ENCODE measurements around the gene CATSPERE. TPM values are rescaled to one million over a fixed set of nuclear protein-coding genes. Genes with fewer than 3 reads are reported as not detected.

The CATSPERE gene
- total and polyA plus RNA-seq, 12 donors: 0.18 to 2.6 (median 1.2) TPM

GRCh38 chr1:244429818-244430217 is 31.3 kb upstream of the CATSPERE start:
- no peak overlapping the region for H3K27ac ChIP-seq
- H3K36me3 ChIP-seq (replicated peaks in 1 of 2): peaks cover 0 to 6% of the 10 kb centered on the region in 2 donors
- H3K27me3 ChIP-seq: no peaks in the 10 kb centered on the region
- no peak for TF ChIP-seq CTCF (IDR thresholded peaks at IDR 0.05)
- no peak for TF ChIP-seq POLR2A (IDR thresholded peaks at IDR 0.05)
- H3K9me3 ChIP-seq (replicated peaks in 1 of 3): no peaks in the 10 kb centered on the region
- no peaks in the 10 kb centered on the region for H3K4me1 ChIP-seq (replicated peaks in 1 of 2)
- intact Hi-C loops (cut with DNase I): no loop called here
- DNase-seq: no peak
- no peak overlapping the region for H3K4me3 ChIP-seq
- 76 to 98% (median 79%) methylated on average over 3 of the region's 3 CpGs for WGBS, 4 donors

GRCh38 chr1:244431166-244431565 is 29.9 kb upstream of the CATSPERE start:
- no peaks in the 10 kb centered on the region for H3K9me3 ChIP-seq (replicated peaks in 1 of 3)
- no peak overlapping the region for H3K4me3 ChIP-seq
- H3K27ac ChIP-seq: no peak overlapping the region
- H3K4me1 ChIP-seq (replicated peaks in 1 of 2): no peaks in the 10 kb centered on the region
- no peaks in the 10 kb centered on the region for H3K27me3 ChIP-seq
- TF ChIP-seq CTCF (IDR thresholded peaks at IDR 0.05): no peak
- no peak for TF ChIP-seq POLR2A (IDR thresholded peaks at IDR 0.05)
- no peak for DNase-seq
- peaks cover 0 to 6% of the 10 kb centered on the region in 2 donors for H3K36me3 ChIP-seq (replicated peaks in 1 of 2)
- intact Hi-C loops (cut with DNase I): no loop called here

- WGBS, 4 donors: 89 to 93% (median 90%) methylated on average over 6 of the region's 6 CpGs
- H3K9me3 ChIP-seq (replicated peaks in 1 of 3): no peaks in the 10 kb centered on the region
- intact Hi-C loops (cut with DNase I): no loop called here
- H3K4me1 ChIP-seq (replicated peaks in 1 of 2): peaks cover 4 to 16% of the 10 kb centered on the region in 2 donors
- H3K4me3 ChIP-seq: no peak overlapping the region
- no peak for DNase-seq
- H3K36me3 ChIP-seq (replicated peaks in 1 of 2): peaks cover 0 to 6% of the 10 kb centered on the region in 2 donors
- H3K27me3 ChIP-seq: no peaks in the 10 kb centered on the region
- no peak overlapping the region for H3K27ac ChIP-seq
- TF ChIP-seq CTCF (IDR thresholded peaks at IDR 0.05) (no peak), POLR2A (IDR thresholded peaks at IDR 0.05) (no peak)
These were observed 25.4 kb upstream of the CATSPERE start for GRCh38 chr1:244435562-244436205.

- Histone ChIP-seq H3K4me1 (replicated peaks in 1 of 2) (peaks cover 4 to 16% of the 10 kb centered on the region in 2 donors), H3K36me3 (replicated peaks in 1 of 2) (peaks cover 0 to 6% of the 10 kb centered on the region in 2 donors), H3K27me3 (no peaks in the 10 kb centered on the region), H3K9me3 (replicated peaks in 1 of 3) (no peaks in the 10 kb centered on the region), H3K27ac (peak overlapping the region in 3 of 5 donors; percentile 1 to 31 (median 13)), H3K4me3 (no peak overlapping the region)
- TF ChIP-seq POLR2A (IDR thresholded peaks at IDR 0.05) (no peak), CTCF (IDR thresholded peaks at IDR 0.05) (no peak)
- DNase-seq: no peak
- 88 to 91% (median 89%) methylated on average over 7 of the region's 7 CpGs for WGBS, 4 donors
- intact Hi-C loops (cut with DNase I): no loop called here
These were observed 24.6 kb upstream of the CATSPERE start for GRCh38 chr1:244436336-244437085.

Measured in adrenal gland (tissue), 12 donors.